Embryonic facial prominence (tissue), 1 donor: ENCODE data around the gene TACR2.

Experiments used
- DNase-seq: peaks from one replicate; pipeline ENCODE4 v3.0.0-alpha.2; 2016; ENCODE audit errors: extremely low spot score

The TACR2 gene

DNA sequence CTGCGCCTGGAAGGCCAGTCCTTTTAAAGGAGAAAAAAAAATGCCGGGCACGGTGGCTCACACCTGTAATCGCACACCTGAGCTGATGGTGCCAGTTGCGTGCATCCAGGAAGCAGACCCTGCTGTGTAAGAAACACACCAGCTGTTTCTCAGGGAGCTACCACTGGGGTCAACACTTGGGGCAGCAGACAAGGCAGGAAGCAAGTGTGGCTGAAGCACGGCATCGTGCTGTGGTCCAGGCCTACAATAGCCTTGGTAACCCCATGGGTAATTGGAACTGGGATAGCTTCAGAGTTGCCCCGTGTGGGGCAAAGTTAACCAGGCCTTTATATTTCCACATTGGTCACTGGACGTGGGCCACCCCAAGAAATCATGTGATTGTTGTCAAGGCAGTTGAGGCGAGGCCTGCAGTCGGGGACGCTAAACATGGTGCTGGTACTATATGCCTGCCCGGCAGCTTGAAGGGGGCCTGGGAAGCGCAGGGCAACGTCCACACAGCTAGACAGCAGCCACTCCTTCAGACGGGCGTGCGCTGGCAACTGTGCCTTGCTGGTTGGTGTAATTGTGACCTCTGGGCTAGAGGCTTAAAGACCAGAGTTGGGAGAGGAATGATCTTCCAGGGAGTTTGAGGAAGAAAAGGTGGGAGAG is 2.5 kb upstream of the TACR2 start:
- DNase-seq, result no peak

DNA sequence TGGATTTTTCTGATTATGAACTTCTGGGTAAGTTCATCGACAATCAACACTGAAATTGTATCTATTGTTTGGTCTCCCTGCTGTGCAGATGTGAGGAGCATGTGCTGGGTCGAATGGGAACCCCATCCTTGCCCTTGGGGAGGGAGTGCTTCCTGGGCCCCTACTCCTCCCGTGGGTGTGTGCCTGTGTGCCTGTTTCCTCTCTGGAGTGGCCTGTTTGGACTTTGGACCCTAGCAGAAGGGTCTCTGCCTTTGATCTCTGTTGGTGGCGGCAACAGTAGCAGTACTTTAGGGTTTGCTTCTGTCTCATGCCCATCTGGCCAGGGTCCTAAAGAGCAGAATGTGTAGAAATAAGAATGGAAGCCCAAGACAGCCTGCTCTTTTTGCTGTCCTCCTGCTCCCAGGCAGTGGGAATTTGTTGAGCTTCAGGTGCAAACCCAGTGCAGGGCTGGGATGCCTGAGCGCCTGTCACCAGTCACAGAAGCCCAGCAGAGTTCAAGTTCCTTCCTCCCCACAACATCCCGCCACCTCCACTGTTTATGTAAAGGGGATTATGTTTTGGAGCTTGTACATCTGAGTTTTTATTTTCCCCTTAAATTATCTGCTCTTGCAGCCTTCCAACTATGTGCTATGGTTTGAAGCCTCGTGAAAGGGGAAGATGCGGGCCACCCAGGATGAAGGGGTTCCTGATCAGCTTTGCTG is 1.5 kb upstream of the TACR2 start:
- no peak for DNase-seq

GRCh38 chr10:69417542-69417941 is 824 bp upstream of the TACR2 start:
- DNase-seq, result no peak

DNA sequence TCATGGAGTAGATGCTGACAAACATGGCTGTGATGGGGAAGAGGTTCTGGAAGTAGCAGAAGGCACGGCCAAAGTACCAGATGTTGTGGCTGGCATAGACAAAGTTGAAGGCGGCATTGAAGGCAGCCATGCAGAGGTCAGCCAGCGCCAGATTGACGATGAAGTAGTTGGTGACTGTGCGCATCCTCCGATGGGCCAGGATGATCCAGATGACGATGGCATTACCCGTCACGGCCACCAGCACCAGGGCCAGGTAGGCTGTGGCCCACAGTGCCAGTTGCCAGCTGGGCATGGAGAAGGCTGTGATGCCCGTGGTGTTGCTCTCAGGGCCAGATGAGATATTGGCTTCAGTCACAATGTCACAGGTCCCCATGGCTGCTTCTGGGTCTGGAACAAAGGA is 767 bp downstream of the TACR2 start:
- no peak for DNase-seq

GRCh38 chr10:69415049-69415448 is 1.7 kb downstream of the TACR2 start:
- no peak for DNase-seq

- DNase-seq, result no peak
These were observed 2.4 kb downstream of the TACR2 start for GRCh38 chr10:69414036-69415018.

- DNase-seq, result peak; percentile 39
These were observed 3.4 kb downstream of the TACR2 start for GRCh38 chr10:69413221-69413865.

- DNase-seq, result no peak
These were observed 4.4 kb downstream of the TACR2 start for GRCh38 chr10:69412232-69412790.

DNA sequence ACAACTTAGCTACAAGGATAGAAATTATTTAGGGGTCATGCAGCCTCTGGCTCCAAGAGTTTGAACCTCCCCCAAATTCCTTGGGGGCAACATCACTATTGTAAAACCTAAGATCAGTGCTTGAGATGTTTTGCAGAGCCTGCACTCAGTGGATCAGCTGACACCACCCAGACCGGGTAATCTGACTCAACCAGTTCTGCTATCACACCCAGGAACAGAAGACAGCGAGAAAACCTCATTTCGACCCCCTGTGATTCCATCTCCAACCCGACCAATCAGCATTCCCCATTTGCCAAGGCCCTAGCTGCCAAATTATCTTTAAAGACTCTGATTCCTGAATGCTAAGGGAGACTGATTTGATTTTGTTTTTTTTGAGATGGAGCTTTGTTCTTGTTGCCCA is 5.2 kb downstream of the TACR2 start:
- no peak for DNase-seq

- no peak for DNase-seq
These were observed 6.2 kb downstream of the TACR2 start for GRCh38 chr10:69410487-69410886.

GRCh38 chr10:69409968-69410367 is 6.8 kb downstream of the TACR2 start:
- DNase-seq, result no peak

DNA sequence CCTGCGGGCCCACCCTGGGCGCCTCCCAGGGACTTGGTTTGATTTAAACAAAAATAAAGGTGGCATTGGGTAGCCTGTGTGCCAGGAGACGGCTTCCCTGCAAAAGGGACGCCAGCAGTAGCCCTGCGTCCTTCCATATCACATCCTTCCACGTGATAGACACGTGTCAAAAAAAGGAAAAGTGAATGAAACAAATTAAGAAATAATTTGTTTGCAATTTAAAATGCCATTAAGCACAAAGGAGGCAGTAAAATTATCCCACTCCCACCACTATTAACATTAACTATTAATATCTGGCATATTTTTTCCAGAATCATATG is 7.6 kb downstream of the TACR2 start:
- no peak for DNase-seq

DNA sequence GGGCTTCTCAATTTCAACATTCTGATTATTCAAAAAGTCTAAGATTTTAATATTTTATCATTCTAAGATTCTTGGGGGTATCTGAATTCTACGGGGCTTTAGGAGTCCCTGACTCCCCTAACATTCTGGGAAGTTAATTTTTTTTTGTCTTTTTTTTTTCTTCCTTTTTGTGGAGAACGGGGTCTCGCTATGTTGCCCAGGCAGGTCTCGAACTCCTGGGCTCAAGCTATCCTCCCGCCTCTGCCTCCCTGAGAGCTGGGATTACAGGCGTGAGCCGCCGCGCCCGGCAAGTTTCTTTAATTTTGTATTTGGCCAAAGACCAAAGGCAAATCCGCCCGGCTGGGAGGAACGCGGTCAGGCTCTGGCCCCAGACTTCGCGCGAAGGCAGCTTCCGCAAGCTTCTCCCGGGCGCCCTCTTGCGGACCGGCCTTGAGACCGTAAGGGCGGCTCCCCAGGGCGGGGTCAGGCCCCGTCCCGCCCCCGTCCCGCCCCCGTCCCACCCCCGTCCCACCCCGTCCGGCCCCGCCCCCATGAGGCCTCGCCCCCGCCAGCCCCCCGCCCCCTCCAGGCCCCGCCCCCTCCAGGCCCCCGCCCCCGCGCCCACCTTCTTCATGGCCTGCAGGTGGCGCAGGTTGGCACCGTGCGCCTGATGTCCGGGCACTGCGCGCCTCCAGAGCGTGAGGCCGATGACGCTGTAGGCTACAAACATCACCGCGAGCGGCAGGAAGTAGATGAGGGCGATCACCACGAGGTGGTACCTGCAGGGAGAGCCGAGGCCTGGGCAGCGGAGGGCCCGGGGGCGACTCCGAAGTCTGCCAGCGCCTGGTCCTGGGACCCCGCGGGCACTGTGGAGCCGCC is 8.2 kb downstream of the TACR2 start:
- DNase-seq, result peak; percentile 88

DNA sequence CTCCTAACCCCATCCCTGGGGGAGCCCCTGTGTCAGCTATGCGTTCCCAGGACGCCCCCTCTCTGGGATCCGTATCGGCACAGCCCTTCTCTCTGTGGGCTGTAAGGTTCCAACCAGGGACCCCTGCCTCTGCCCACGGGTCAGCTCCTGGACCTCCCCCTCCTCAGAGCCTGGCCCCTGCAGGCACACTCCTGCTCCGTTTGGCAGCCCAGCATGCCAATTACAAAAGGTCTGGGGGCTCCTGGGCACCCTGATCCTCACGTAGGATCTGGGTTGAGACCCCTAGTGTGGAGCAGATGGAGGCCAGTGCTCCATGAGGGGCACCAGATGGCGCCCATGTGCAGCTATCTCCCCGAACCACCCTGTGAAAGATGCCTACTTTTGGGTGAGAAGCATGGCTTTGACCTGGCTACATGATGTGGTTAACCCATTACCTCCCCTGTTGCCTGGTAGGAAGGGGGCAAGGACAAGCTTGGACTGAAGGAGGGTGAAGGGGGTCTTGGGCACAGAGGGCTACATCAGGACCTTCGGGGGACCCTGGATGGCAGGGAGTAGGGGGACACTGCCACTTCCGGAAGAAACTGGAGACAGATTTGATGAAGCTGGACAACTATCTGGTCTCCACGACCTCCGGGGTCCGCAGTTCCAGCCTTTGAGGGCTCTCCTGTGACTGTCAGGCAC is 9.0 kb downstream of the TACR2 start:
- DNase-seq, result no peak

DNA sequence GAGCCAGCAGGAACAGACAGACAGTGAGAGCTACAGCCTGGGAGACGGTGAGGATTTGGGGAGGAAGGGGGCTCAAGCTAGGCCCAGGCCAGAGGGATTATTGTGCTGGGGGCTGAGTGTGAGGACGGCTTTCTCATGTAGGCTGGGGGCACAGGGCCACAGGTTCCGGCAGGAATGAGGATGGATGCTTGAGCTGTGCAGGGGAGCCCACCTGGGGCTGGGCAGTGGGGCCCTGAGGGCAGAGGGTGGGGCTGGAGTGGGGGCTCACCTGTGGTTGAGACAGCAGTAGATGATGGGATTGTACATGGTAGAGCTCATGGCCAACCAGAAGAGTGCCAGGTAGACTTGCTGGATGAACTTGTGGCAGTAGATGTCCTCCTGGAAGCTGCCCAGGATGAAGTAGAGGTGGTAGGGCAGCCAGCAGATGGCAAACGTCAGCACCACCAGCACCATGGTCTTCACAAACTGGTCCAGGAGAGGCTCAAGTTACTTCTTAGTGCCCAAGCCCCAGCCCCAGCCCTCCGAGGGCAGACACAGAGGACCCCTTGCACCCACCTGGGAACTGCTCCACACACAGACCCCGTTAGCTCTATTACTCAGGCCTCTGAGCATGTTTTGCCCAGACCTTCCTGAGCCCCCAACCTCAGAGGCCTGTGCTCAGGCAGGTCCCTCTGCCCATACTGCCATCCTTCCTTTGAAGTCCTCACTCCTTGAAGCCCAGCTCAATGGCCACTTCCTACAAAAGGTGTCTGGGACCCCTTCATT is 9.7 kb downstream of the TACR2 start:
- no peak for DNase-seq

DNA sequence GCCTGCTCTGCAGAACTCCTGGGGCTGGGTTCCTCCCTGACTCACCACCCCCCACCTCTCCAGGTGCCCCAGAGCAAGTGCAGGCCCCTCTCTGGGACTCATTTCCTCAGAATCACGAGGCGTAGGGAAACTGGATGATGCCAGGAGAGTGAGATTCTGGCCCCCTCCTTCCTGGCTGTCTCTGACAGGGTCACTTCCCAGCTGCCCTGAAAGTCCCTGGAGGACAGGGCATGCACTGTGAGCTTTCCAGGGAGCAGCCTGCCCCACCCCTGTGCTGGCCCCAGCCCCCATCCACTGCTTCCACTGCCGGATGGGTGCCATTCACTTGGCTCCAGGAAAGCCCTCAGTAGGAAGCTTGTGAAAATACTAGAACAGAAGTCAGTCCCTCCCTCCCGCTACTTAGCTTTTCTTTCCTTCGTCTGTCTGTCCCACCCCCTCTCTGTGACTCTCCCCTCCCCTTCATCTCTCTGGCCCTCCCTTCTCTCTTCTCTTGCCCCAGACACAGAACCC is 10.4 kb downstream of the TACR2 start:
- no peak for DNase-seq

DNA sequence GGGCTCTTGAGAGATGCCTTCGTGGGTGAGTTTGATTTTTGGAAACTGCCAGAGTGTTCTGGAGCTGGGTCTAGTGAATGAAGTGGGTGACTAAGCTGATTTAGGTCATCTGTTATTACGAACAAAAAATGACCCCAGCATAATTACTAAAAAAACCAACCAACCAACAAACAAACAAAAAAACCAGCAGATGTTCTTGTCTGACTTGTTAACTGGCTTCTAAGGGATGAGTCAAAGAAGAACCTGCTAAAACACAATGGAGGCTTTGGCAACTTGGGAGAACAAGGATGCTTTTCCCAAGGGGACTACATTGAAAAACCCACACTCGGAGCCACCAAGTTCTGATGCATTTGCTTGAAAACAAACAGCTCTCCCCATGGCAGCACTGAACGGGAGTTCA is 11.5 kb downstream of the TACR2 start:
- DNase-seq, result no peak

- no peak for DNase-seq
These were observed 11.9 kb downstream of the TACR2 start for GRCh38 chr10:69404786-69405185.

DNA sequence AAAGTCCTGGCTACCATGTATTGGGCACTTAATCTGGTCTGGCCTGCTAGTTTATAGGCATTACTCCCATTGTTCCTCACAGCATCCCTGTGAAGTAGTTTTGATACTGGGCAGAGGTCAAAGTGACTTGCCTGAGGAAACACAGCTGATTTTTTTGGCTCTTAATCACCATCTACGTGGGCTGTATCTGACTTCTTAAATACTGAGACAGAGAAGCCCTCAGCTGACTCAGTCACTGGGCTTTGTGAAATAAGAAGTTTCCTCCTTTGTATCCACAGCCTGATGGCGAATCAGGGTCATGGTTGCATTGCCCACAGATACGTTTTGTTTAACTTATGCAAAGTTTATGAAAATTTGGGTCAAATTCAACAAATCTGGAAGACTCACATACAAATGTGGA is 13.2 kb downstream of the TACR2 start:
- no peak for DNase-seq
